Measurements from ENCODE around the gene PAK6.

GRCh38 chr15:40251486-40252140 is 12.8 kb downstream of the PAK6 start:
- TF ChIP-seq CTCF (IDR thresholded peaks at IDR 0.05) (no peak), POLR2A (IDR thresholded peaks at IDR 0.05) (no peak)
